Mesendoderm (in vitro differentiated cells): ENCODE results near the gene FAM124B.

Source experiments
- DNase-seq: peaks from one replicate; pipeline ENCODE4 v3.0.0; 2013
- H2AK5ac ChIP-seq: 2 replicates; pipeline ENCODE4 v1.6.1; 2013; ENCODE audit warnings: low read length, inconsistent platforms
- H2BK120ac ChIP-seq: 2 replicates; pipeline ENCODE4 v1.6.1; 2013; ENCODE audit warnings: low read depth, mild to moderate bottlenecking, low read length, moderate library complexity, mixed read lengths
- H2BK15ac ChIP-seq: replicated peaks from 2 replicates; pipeline ENCODE4 v1.6.1; 2013; ENCODE audit warnings: low read depth, mild to moderate bottlenecking, moderate library complexity
- H2BK5ac ChIP-seq: 2 replicates; pipeline ENCODE4 v1.6.1; 2013; ENCODE audit warnings: low read length, inconsistent platforms
- H3K18ac ChIP-seq: 2 replicates; pipeline ENCODE4 v1.6.1; 2013; ENCODE audit warnings: mild to moderate bottlenecking, low read length, mixed read lengths
- H3K23ac ChIP-seq: one replicate; pipeline ENCODE4 v1.6.1; 2013; ENCODE audit warnings: low read length
- H3K27ac ChIP-seq: 2 replicates; pipeline ENCODE4 v1.5.1; 2013; ENCODE audit warnings: low read depth, mild to moderate bottlenecking, inconsistent platforms, low read length, moderate library complexity
- H3K27me3 ChIP-seq: 2 replicates; pipeline ENCODE4 v1.6.1; 2013; ENCODE audit warnings: low read length, control low read depth, mild to moderate bottlenecking, inconsistent platforms; ENCODE audit not compliant: insufficient read depth, poor library complexity
- H3K36me3 ChIP-seq: 2 replicates; pipeline ENCODE4 v1.6.1; 2013; ENCODE audit warnings: low read length, inconsistent platforms; ENCODE audit not compliant: control insufficient read depth, insufficient read depth
- H3K4ac ChIP-seq: one replicate; pipeline ENCODE4 v1.6.1; 2013; ENCODE audit warnings: low read depth, mild to moderate bottlenecking, low read length, moderate library complexity
- H3K4me1 ChIP-seq: 2 replicates; pipeline ENCODE4 v1.6.1; 2013; ENCODE audit warnings: low read depth, low read length, inconsistent platforms; ENCODE audit not compliant: control insufficient read depth
- H3K4me2 ChIP-seq: 2 replicates; pipeline ENCODE4 v1.6.1; 2013; ENCODE audit warnings: low read length
- H3K4me3 ChIP-seq: 2 replicates; pipeline ENCODE4 v1.5.1; 2013; ENCODE audit warnings: mild to moderate bottlenecking, low read length
- H3K56ac ChIP-seq: one replicate; pipeline ENCODE4 v1.6.1; 2013; ENCODE audit warnings: low read length
- H3K79me1 ChIP-seq: 2 replicates; pipeline ENCODE4 v1.6.1; 2013; ENCODE audit warnings: low read length, inconsistent platforms
- H3K79me2 ChIP-seq: 2 replicates; pipeline ENCODE4 v1.6.1; 2013; ENCODE audit warnings: mild to moderate bottlenecking, low read length; ENCODE audit not compliant: control insufficient read depth, insufficient read depth
- H3K9ac ChIP-seq: 2 replicates; pipeline ENCODE4 v1.6.1; 2013; ENCODE audit warnings: low read length, inconsistent platforms
- H4K5ac ChIP-seq: one replicate; pipeline ENCODE4 v1.6.1; 2013; ENCODE audit warnings: low read length
- H4K8ac ChIP-seq: one replicate; pipeline ENCODE4 v1.6.1; 2013; ENCODE audit warnings: low read depth, mild to moderate bottlenecking, control low read depth, low read length, moderate library complexity
- WGBS: extraction: QIAGEN DNeasy Blood & Tissue Kit; methylation state at CpG from one replicate; pipeline ENCODE4 v1.1.7; 2013; ENCODE audit warnings: low lambda C conversion rate, missing lambda C conversion rate; ENCODE audit not compliant: insufficient coverage; ENCODE audit errors: extremely low coverage; 5-methylcytosine and 5-hydroxymethylcytosine counted together

FAM124B gene

DNA sequence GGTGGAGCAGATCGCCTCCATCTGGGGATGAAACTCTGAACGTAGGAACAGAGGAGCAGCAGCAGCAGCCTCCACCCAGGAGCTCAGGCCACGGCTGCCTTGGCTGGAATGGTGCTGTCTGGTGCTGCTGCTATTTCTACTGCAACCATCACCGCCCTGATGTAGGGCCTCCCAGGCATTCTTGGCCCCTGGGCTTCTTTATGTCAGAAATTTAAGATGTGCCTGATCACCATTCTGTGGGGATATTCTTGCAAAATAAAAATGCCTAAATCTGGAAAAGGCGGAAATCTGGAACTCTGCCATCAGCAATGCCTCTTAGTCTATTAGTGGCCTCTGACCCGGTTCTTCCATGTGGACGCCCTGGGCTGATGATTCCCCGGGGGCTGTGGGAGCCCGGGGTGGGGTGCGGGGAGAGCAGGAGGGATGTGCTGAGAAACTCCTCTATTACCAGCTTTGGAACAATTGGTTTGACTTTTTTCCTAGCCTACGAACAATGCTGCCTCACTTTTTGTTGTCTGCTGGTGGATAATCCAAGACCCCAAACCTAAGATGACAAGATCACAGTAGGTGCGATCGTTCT is 47.2 kb downstream of the FAM124B start:
- H3K9ac ChIP-seq, result no peak overlapping the region
- H4K5ac ChIP-seq, result no peak overlapping the region
- no peak overlapping the region for H4K8ac ChIP-seq
- H2AK5ac ChIP-seq, result no peak overlapping the region
- no peaks in the 10 kb centered on the region for H3K4me1 ChIP-seq
- no peak overlapping the region for H2BK120ac ChIP-seq
- no peak overlapping the region for H3K4me3 ChIP-seq
- H3K36me3 ChIP-seq, result no peaks in the 10 kb centered on the region
- H2BK5ac ChIP-seq, result no peak overlapping the region
- no peak overlapping the region for H3K4ac ChIP-seq
- no peaks in the 10 kb centered on the region for H3K79me1 ChIP-seq
- no peaks in the 10 kb centered on the region for H3K79me2 ChIP-seq
- H3K23ac ChIP-seq, result no peak overlapping the region
- H3K4me2 ChIP-seq, result no peak overlapping the region
- H3K27ac ChIP-seq, result no peak overlapping the region
- no peaks in the 10 kb centered on the region for H3K27me3 ChIP-seq
- no peak overlapping the region for H2BK15ac ChIP-seq
- no CpG with 5 or more reads among the region's 13 CpGs for WGBS
- no peak overlapping the region for H3K56ac ChIP-seq
- no peak for DNase-seq
- peak overlapping the region; percentile 42 for H3K18ac ChIP-seq

DNA sequence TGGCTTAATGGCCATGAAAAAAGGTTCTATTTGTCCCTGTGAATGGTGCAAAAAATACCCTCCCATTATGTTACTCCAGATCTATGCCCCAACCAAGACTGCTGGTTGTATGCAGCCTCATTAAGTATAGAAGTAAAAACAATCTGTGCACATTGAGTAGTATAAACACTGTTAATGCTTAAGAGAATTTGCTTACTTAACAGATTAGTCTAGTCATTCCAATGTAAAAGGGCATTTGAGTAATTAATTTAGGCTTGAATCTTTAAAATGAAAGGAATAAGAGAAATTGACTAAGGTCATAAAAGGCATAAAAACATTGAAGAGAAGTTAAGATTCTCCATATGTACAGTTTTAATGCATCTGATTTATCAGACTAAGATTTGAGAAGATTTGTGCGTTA is 51.2 kb downstream of the FAM124B start:
- Histone ChIP-seq H3K79me1 (no peaks in the 10 kb centered on the region), H2BK5ac (no peak overlapping the region), H3K56ac (no peak overlapping the region), H3K18ac (no peak overlapping the region), H2AK5ac (no peak overlapping the region), H3K4me1 (no peaks in the 10 kb centered on the region), H4K5ac (no peak overlapping the region), H3K9ac (no peak overlapping the region), H2BK15ac (no peak overlapping the region), H4K8ac (no peak overlapping the region), H3K27ac (no peak overlapping the region), H3K27me3 (no peaks in the 10 kb centered on the region), H3K4me3 (no peak overlapping the region), H3K23ac (no peak overlapping the region), H3K79me2 (no peaks in the 10 kb centered on the region), H3K4me2 (no peak overlapping the region), H3K4ac (no peak overlapping the region), H2BK120ac (no peak overlapping the region), H3K36me3 (no peaks in the 10 kb centered on the region)
- DNase-seq, result no peak
- no CpG with 5 or more reads among the region's 1 CpG for WGBS

DNA sequence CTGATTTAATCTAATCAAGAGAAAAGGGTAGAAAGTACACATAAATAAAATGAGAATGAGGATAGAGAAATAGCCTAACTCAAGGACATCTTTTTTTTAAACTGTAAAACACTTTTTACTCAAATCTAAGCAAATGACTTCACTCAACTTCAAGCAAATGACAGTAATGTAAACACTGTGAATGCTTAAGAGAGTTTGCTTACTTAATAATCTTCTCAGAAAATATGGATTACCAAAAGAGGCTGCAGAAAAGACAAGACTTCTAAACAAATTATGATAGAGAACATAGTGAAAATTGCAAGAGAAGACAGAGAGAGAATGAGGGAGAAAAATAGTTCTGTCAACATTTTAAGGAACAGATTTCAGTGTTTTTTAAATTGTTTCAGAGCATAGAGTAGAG is 52.5 kb downstream of the FAM124B start:
- Histone ChIP-seq H2AK5ac (no peak overlapping the region), H4K8ac (no peak overlapping the region), H2BK5ac (no peak overlapping the region), H3K79me1 (no peaks in the 10 kb centered on the region), H3K9ac (no peak overlapping the region), H3K4me1 (no peaks in the 10 kb centered on the region), H3K4me2 (no peak overlapping the region), H2BK15ac (no peak overlapping the region), H3K4me3 (no peak overlapping the region), H3K27me3 (no peaks in the 10 kb centered on the region), H3K56ac (no peak overlapping the region), H3K18ac (no peak overlapping the region), H2BK120ac (no peak overlapping the region), H3K4ac (no peak overlapping the region), H3K36me3 (no peaks in the 10 kb centered on the region), H3K23ac (no peak overlapping the region), H4K5ac (no peak overlapping the region), H3K27ac (no peak overlapping the region), H3K79me2 (no peaks in the 10 kb centered on the region)
- DNase-seq, result no peak

DNA sequence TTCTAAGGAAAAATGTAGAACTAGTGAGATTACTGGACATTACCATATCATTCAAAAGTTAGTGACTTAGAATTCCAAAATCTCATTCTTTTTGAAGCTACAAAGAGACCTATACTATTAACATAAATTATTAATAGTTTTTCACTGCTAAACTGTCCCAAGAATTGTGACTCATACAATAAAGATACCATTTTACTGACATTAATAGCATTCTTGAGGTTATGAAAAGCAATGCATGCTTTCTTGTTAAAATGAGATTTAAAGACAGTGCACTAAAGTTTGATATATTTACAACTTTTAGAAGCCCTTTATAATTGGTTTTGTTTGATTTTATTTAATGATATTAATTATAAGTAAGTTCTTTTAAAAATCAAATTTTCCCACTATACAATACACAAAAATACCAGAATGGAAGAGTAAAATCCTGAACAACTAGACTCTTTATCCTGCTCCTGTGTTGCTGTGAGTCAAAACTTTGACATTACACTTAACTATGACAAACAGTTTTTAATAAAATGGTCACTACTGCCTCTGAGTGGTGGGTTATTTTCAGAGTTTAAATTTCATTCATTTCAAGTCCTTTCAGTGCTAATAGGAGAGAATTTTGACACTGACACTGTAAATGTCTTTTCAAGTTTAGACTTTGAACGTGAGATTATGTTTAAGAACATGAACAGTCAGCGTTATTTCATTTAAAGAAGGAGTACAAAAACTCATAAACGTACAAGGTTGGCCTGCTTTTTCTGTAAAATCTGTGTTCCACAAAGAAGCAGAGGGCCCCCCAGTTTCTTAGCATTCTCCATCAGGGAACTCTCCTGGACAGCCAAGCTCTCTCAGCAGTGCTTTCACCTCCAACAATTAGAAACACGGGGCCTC is 54.5 kb downstream of the FAM124B start:
- Histone ChIP-seq H2BK15ac (no peak overlapping the region), H3K23ac (no peak overlapping the region), H3K4ac (no peak overlapping the region), H3K9ac (no peak overlapping the region), H3K36me3 (no peaks in the 10 kb centered on the region), H3K4me3 (no peak overlapping the region), H2AK5ac (no peak overlapping the region), H3K4me2 (no peak overlapping the region), H2BK5ac (no peak overlapping the region), H2BK120ac (no peak overlapping the region), H3K4me1 (no peaks in the 10 kb centered on the region), H3K79me2 (no peaks in the 10 kb centered on the region), H4K8ac (no peak overlapping the region), H3K79me1 (no peaks in the 10 kb centered on the region), H3K27ac (no peak overlapping the region), H3K18ac (no peak overlapping the region), H4K5ac (no peak overlapping the region), H3K27me3 (no peaks in the 10 kb centered on the region), H3K56ac (no peak overlapping the region)
- no peak for DNase-seq
- WGBS, result no CpG with 5 or more reads among the region's 4 CpGs

DNA sequence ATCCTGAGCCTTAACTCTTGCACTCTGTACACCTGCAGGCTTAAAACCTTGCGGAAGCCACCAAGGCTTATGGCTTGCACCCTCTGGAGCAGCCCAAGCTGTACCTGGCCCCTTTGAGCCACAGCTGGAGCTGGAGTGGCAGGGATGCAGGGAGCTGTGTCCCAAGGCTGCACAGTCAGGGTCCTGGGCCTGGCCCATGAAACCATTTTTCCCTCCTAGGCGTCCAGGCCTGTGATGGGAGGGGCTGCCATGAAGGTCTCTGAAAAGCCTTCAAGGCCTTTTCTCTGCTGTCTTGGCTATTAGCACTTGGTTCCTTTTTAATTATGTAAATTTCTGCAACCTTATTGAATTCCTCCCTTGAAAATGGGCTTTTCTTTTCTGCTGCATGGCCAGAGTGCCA is 56.4 kb downstream of the FAM124B start:
- H3K4me2 ChIP-seq, result no peak overlapping the region
- no peak overlapping the region for H3K4me3 ChIP-seq
- no peak overlapping the region for H3K4ac ChIP-seq
- H3K56ac ChIP-seq, result no peak overlapping the region
- WGBS, result no CpG with 5 or more reads among the region's 2 CpGs
- H3K9ac ChIP-seq, result no peak overlapping the region
- H4K8ac ChIP-seq, result no peak overlapping the region
- H3K27ac ChIP-seq, result no peak overlapping the region
- H2BK5ac ChIP-seq, result no peak overlapping the region
- H3K36me3 ChIP-seq, result no peaks in the 10 kb centered on the region
- H3K23ac ChIP-seq, result no peak overlapping the region
- H4K5ac ChIP-seq, result no peak overlapping the region
- no peaks in the 10 kb centered on the region for H3K79me2 ChIP-seq
- H3K79me1 ChIP-seq, result no peaks in the 10 kb centered on the region
- no peaks in the 10 kb centered on the region for H3K4me1 ChIP-seq
- no peak overlapping the region for H2AK5ac ChIP-seq
- H3K18ac ChIP-seq, result no peak overlapping the region
- H2BK15ac ChIP-seq, result no peak overlapping the region
- no peak for DNase-seq
- H2BK120ac ChIP-seq, result no peak overlapping the region
- H3K27me3 ChIP-seq, result no peaks in the 10 kb centered on the region

DNA sequence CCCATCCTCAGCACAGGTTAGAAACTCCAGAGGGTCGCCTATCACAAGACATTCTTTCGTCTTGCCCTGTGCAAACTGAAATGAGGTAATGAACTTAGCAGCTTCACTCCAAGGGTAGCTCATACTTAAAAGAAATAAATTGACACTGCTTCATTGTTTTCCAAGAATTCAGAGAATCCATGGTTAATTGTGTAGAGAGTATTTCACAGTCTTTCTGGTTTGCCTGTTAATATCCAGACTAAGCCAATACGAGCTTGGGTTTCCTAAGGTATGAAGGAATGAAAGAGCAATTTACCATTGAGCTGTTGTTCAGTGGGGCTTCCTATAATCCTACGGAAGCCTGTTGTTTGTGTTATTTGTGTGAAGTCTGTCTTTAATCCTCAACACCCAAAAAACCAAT is 58.7 kb downstream of the FAM124B start:
- H4K8ac ChIP-seq, result no peak overlapping the region
- H3K4me1 ChIP-seq, result no peaks in the 10 kb centered on the region
- H3K4me2 ChIP-seq, result no peak overlapping the region
- DNase-seq, result no peak
- no peak overlapping the region for H2BK5ac ChIP-seq
- H2AK5ac ChIP-seq, result no peak overlapping the region
- WGBS, result no CpG with 5 or more reads among the region's 4 CpGs
- H3K79me1 ChIP-seq, result no peaks in the 10 kb centered on the region
- H3K27ac ChIP-seq, result no peak overlapping the region
- H3K4ac ChIP-seq, result no peak overlapping the region
- no peaks in the 10 kb centered on the region for H3K36me3 ChIP-seq
- H2BK15ac ChIP-seq, result no peak overlapping the region
- H3K9ac ChIP-seq, result no peak overlapping the region
- H3K18ac ChIP-seq, result no peak overlapping the region
- H2BK120ac ChIP-seq, result no peak overlapping the region
- H3K27me3 ChIP-seq, result no peaks in the 10 kb centered on the region
- H3K23ac ChIP-seq, result no peak overlapping the region
- H3K79me2 ChIP-seq, result no peaks in the 10 kb centered on the region
- no peak overlapping the region for H4K5ac ChIP-seq
- H3K4me3 ChIP-seq, result no peak overlapping the region
- H3K56ac ChIP-seq, result no peak overlapping the region
